Loucy (cell line): Measurements from ENCODE around the gene ALG14.

Experiments
- H2AFZ ChIP-seq: fragments of 200-600 bp; sonication (generic); 2 replicates; pipeline ENCODE4 v1.6.0; 2016; ENCODE audit warnings: antibody characterized with exemption, mild to moderate bottlenecking, low read length, moderate library complexity
- H3F3A ChIP-seq: fragments of 200-600 bp; 2 replicates; pipeline ENCODE4 v1.6.0; 2016; ENCODE audit warnings: antibody characterized with exemption, low read depth, mild to moderate bottlenecking
- H3K27me3 ChIP-seq: fragments of 200-600 bp; sonication (generic); 2 replicates; pipeline ENCODE4 v1.6.1; 2014; ENCODE audit warnings: low read length, mild to moderate bottlenecking; ENCODE audit not compliant: insufficient read depth, poor library complexity, severe bottlenecking
- H3K36me3 ChIP-seq: fragments of 200-600 bp; sonication (generic); 2 replicates; pipeline ENCODE4 v1.6.1; 2016; ENCODE audit warnings: low read length; ENCODE audit not compliant: insufficient read depth
- H3K4me1 ChIP-seq: fragments of 200-600 bp; sonication (generic); 2 replicates; pipeline ENCODE4 v1.5.1; 2014; ENCODE audit warnings: low read length, mild to moderate bottlenecking; ENCODE audit not compliant: insufficient read depth, poor library complexity, severe bottlenecking
- H3K4me2 ChIP-seq: fragments of 200-600 bp; sonication (generic); 2 replicates; pipeline ENCODE4 v1.6.0; 2014; ENCODE audit warnings: antibody characterized with exemption, low read length, low read depth, mild to moderate bottlenecking; ENCODE audit not compliant: poor library complexity, severe bottlenecking
- H3K4me3 ChIP-seq: fragments of 200-600 bp; sonication (generic); 2 replicates; pipeline ENCODE4 v1.5.1; 2014; ENCODE audit warnings: low read length, mild to moderate bottlenecking, mixed read lengths; ENCODE audit not compliant: poor library complexity, severe bottlenecking
- H3K79me2 ChIP-seq: fragments of 200-600 bp; sonication (generic); 2 replicates; pipeline ENCODE4 v1.6.1; 2014; ENCODE audit warnings: low read length; ENCODE audit not compliant: insufficient read depth
- H3K9ac ChIP-seq: fragments of 200-600 bp; sonication (generic); 2 replicates; pipeline ENCODE4 v1.6.0; 2014; ENCODE audit warnings: mild to moderate bottlenecking, low read depth, low read length, moderate library complexity; ENCODE audit not compliant: poor library complexity, severe bottlenecking
- H3K9me2 ChIP-seq: fragments of 200-600 bp; sonication (generic); replicated peaks from 2 replicates; pipeline ENCODE4 v1.6.1; 2016; ENCODE audit warnings: low read depth, low read length, mixed read lengths
- H3K9me3 ChIP-seq: fragments of 200-600 bp; sonication (generic); 2 replicates; pipeline ENCODE4 v1.6.1; 2014; ENCODE audit warnings: mild to moderate bottlenecking, antibody characterized with exemption, low read length, low read depth; ENCODE audit not compliant: insufficient read depth
- H4K20me1 ChIP-seq: fragments of 200-600 bp; sonication (generic); 2 replicates; pipeline ENCODE4 v1.6.0; 2014; ENCODE audit warnings: antibody characterized with exemption, low read length, mild to moderate bottlenecking; ENCODE audit not compliant: insufficient read depth, poor library complexity, severe bottlenecking
- EZH2phosphoT487 ChIP-seq: fragments of 200-600 bp; IDR thresholded peaks from 2 replicates; pipeline ENCODE4 v1.6.1; 2018; ENCODE audit warnings: antibody characterized with exemption, mild to moderate bottlenecking, moderate library complexity, borderline replicate concordance
- TF ChIP-seq, protein P1 (sequence below): fragments of 200-600 bp; sonication (generic); conservative IDR thresholded peaks from 2 replicates; pipeline ENCODE4 v1.5.1; 2014; ENCODE audit warnings: mild to moderate bottlenecking, antibody characterized with exemption, low read length

Gene ALG14

GRCh38 chr1:94951046-94951445 is 121.7 kb downstream of the ALG14 start:
- H3K4me1 ChIP-seq: no peaks in the 10 kb centered on the region
- H3K27me3 ChIP-seq: no peaks in the 10 kb centered on the region
- no peak overlapping the region for H3K4me2 ChIP-seq
- H3K9me2 ChIP-seq: no peaks in the 10 kb centered on the region
- no peaks in the 10 kb centered on the region for H3F3A ChIP-seq
- H3K4me3 ChIP-seq: no peak overlapping the region
- H3K79me2 ChIP-seq: no peaks in the 10 kb centered on the region
- no peaks in the 10 kb centered on the region for H3K9me3 ChIP-seq
- no peak overlapping the region for H2AFZ ChIP-seq
- H3K36me3 ChIP-seq: no peaks in the 10 kb centered on the region
- H4K20me1 ChIP-seq: no peaks in the 10 kb centered on the region
- no peak overlapping the region for H3K9ac ChIP-seq
- TF ChIP-seq, protein P1, sequence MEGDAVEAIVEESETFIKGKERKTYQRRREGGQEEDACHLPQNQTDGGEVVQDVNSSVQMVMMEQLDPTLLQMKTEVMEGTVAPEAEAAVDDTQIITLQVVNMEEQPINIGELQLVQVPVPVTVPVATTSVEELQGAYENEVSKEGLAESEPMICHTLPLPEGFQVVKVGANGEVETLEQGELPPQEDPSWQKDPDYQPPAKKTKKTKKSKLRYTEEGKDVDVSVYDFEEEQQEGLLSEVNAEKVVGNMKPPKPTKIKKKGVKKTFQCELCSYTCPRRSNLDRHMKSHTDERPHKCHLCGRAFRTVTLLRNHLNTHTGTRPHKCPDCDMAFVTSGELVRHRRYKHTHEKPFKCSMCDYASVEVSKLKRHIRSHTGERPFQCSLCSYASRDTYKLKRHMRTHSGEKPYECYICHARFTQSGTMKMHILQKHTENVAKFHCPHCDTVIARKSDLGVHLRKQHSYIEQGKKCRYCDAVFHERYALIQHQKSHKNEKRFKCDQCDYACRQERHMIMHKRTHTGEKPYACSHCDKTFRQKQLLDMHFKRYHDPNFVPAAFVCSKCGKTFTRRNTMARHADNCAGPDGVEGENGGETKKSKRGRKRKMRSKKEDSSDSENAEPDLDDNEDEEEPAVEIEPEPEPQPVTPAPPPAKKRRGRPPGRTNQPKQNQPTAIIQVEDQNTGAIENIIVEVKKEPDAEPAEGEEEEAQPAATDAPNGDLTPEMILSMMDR: no peak
- TF ChIP-seq EZH2phosphoT487: no peak

- no peaks in the 10 kb centered on the region for H3K79me2 ChIP-seq
- no peaks in the 10 kb centered on the region for H4K20me1 ChIP-seq
- H3K9ac ChIP-seq: no peak overlapping the region
- H3F3A ChIP-seq: no peaks in the 10 kb centered on the region
- H3K4me1 ChIP-seq: no peaks in the 10 kb centered on the region
- no peak overlapping the region for H3K4me2 ChIP-seq
- no peak overlapping the region for H3K4me3 ChIP-seq
- H3K9me3 ChIP-seq: no peaks in the 10 kb centered on the region
- no peak overlapping the region for H2AFZ ChIP-seq
- no peak for TF ChIP-seq EZH2phosphoT487
- TF ChIP-seq, protein P1: no peak
- H3K9me2 ChIP-seq: no peaks in the 10 kb centered on the region
- no peaks in the 10 kb centered on the region for H3K36me3 ChIP-seq
- no peaks in the 10 kb centered on the region for H3K27me3 ChIP-seq
Observed at GRCh38 chr1:94949681-94950661, 122.8 kb downstream of the ALG14 start.

DNA sequence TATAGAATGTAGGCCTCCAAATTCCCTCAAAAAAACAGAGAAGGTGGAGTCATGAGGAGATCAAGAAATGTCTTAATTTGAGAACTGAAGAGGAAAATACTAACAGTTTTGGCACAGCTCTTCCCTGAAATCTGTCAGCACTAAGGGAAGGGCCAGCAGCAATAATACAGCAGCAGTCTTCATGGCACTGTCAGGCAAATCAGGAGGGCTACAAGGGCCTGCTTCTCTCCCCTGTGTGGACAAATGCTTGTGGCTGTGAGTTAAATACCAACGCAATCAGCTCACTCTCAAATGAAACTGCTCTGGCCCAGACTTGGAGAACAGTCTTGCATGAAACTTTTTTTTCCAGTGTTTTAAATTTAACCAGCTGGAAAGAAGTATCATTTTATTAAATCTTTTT is 125.3 kb downstream of the ALG14 start:
- Histone ChIP-seq H3K4me3 (no peak overlapping the region), H3K4me1 (no peaks in the 10 kb centered on the region), H3K36me3 (no peaks in the 10 kb centered on the region), H3K4me2 (no peak overlapping the region), H3K27me3 (no peaks in the 10 kb centered on the region), H3K9ac (no peak overlapping the region), H3K79me2 (no peaks in the 10 kb centered on the region), H4K20me1 (no peaks in the 10 kb centered on the region), H3K9me3 (no peaks in the 10 kb centered on the region), H2AFZ (no peak overlapping the region), H3F3A (no peaks in the 10 kb centered on the region), H3K9me2 (no peaks in the 10 kb centered on the region)
- TF ChIP-seq, protein P1: no peak
- no peak for TF ChIP-seq EZH2phosphoT487
